GM23338 (cell line): ENCODE measurements around the gene OR6C6. TPM values are rescaled to one million over a fixed set of nuclear protein-coding genes. Genes with fewer than 3 reads are reported as not detected.
"Not testable (repeated sequence)": the region's sequence is repeated elsewhere in the genome, so short reads cannot be mapped to it uniquely, and the experiment has no call there.

Source experiments
- ATAC-seq: fragments of 200-7000 bp; cut with Tn5 transposase; 3 replicates; pipeline ENCODE4 v1.9.1; 2020
- DNase-seq: peaks from one replicate; pipeline ENCODE4 v3.0.0-alpha.2; 2015; ENCODE audit warnings: low spot score
- H2AFZ ChIP-seq: fragments of 200-600 bp; sonication (generic); 2 replicates; pipeline ENCODE4 v1.8.0; 2016; ENCODE audit warnings: antibody characterized with exemption, mild to moderate bottlenecking, moderate library complexity
- H3F3A ChIP-seq: fragments of 200-600 bp; sonication (generic); replicated peaks from 2 replicates; pipeline ENCODE4 v1.8.0; 2017; ENCODE audit warnings: antibody characterized with exemption, mixed run types, low read depth
- H3K27ac ChIP-seq: fragments of 200-600 bp; sonication (generic); 2 replicates; pipeline ENCODE4 v1.6.1; 2016; ENCODE audit warnings: low read depth
- H3K27me3 ChIP-seq: fragments of 200-600 bp; sonication (generic); 2 replicates; pipeline ENCODE4 v1.8.0; 2016; ENCODE audit warnings: mild to moderate bottlenecking, mixed run types, moderate library complexity; ENCODE audit not compliant: insufficient read depth
- H3K36me3 ChIP-seq: fragments of 200-600 bp; sonication (generic); 2 replicates; pipeline ENCODE4 v1.8.0; 2016; ENCODE audit warnings: mild to moderate bottlenecking; ENCODE audit not compliant: insufficient read depth
- H3K4me1 ChIP-seq: fragments of 200-600 bp; sonication (generic); 2 replicates; pipeline ENCODE4 v1.8.0; 2016; ENCODE audit warnings: mild to moderate bottlenecking, moderate library complexity; ENCODE audit not compliant: insufficient read depth
- H3K4me2 ChIP-seq: fragments of 200-600 bp; sonication (generic); 2 replicates; pipeline ENCODE4 v1.7.1; 2017; ENCODE audit warnings: mixed run types
- H3K4me3 ChIP-seq: fragments of 200-600 bp; sonication (generic); 2 replicates; pipeline ENCODE4 v1.6.1; 2016; ENCODE audit warnings: mixed run types
- H3K79me2 ChIP-seq: fragments of 200-600 bp; sonication (generic); replicated peaks from 2 replicates; pipeline ENCODE4 v1.8.0; 2017; ENCODE audit warnings: mild to moderate bottlenecking; ENCODE audit not compliant: insufficient read depth
- H3K9me2 ChIP-seq: fragments of 200-600 bp; sonication (generic); 2 replicates; pipeline ENCODE4 v1.8.0; 2017; ENCODE audit not compliant: insufficient read depth
- H4K20me1 ChIP-seq: fragments of 200-600 bp; sonication (generic); replicated peaks from 2 replicates; pipeline ENCODE4 v1.8.0; 2017; ENCODE audit warnings: mild to moderate bottlenecking; ENCODE audit not compliant: insufficient read depth
- H3K27ac Mint-ChIP-seq: 2 replicates; pipeline ENCODE4 v1.8.0; 2020; ENCODE audit warnings: inconsistent platforms, mild to moderate bottlenecking, moderate library complexity, mixed read lengths
- H3K27me3 Mint-ChIP-seq: 3 replicates; pipeline ENCODE4 v1.8.0; 2022; ENCODE audit warnings: low read depth, mild to moderate bottlenecking, moderate library complexity, mixed read lengths, inconsistent platforms; ENCODE audit not compliant: insufficient read depth, poor library complexity
- H3K36me3 Mint-ChIP-seq: 3 replicates; pipeline ENCODE4 v1.8.0; 2021; ENCODE audit warnings: low read depth, mild to moderate bottlenecking, inconsistent platforms, moderate library complexity, mixed read lengths
- H3K4me1 Mint-ChIP-seq: 3 replicates; pipeline ENCODE4 v1.8.0; 2020; ENCODE audit warnings: mild to moderate bottlenecking, inconsistent platforms, mixed read lengths
- H3K4me3 Mint-ChIP-seq: 3 replicates; pipeline ENCODE4 v1.8.0; 2021; ENCODE audit warnings: moderate library complexity, mild to moderate bottlenecking, inconsistent platforms, mixed read lengths
- H3K9me3 Mint-ChIP-seq: 3 replicates; pipeline ENCODE4 v1.8.0; 2020; ENCODE audit warnings: moderate library complexity, mild to moderate bottlenecking, inconsistent platforms, mixed read lengths
- CREB1 ChIP-seq: fragments of 250-450 bp; sonication (Bioruptor Pico); IDR thresholded peaks from 2 replicates; pipeline ENCODE4 v1.5.0; 2020; ENCODE audit warnings: low read depth, mild to moderate bottlenecking, moderate library complexity
- EZH2 ChIP-seq: fragments of 200-600 bp; sonication (generic); IDR thresholded peaks from one replicate; pipeline ENCODE4 v1.8.0; 2017; ENCODE audit warnings: antibody characterized with exemption, mild to moderate bottlenecking, low read depth; ENCODE audit not compliant: unreplicated experiment
- EZH2phosphoT487 ChIP-seq: fragments of 200-600 bp; sonication (generic); IDR thresholded peaks from one replicate; pipeline ENCODE4 v1.8.1; 2018; ENCODE audit warnings: antibody characterized with exemption; ENCODE audit not compliant: unreplicated experiment
- JUNB ChIP-seq: IDR thresholded peaks from one replicate; pipeline ENCODE4 v1.6.1; 2016; ENCODE audit warnings: antibody characterized with exemption; ENCODE audit not compliant: unreplicated experiment
- POLR2AphosphoS5 ChIP-seq: IDR thresholded peaks from 2 replicates; pipeline ENCODE4 v1.6.1; 2016; ENCODE audit warnings: antibody characterized with exemption, low read depth
- polyA plus RNA-seq: library from polyadenylated mRNA; unstranded; fragments of >200 nt; fragmentation: Nextera tagmentation; extraction: Ambion mirVana; gene quantifications from 2 replicates; pipeline ENCODE4 v1.2.1, GENCODE V29; 2016
- total RNA-seq: library from RNA; depleted of rRNA; stranded (reverse); fragments of >200 nt; shearing (Covaris generic); gene quantifications from 2 replicates; pipeline ENCODE4 v1.2.3, GENCODE V29; 2014
- TF ChIP-seq, protein P1 (sequence below): IDR thresholded peaks from 2 replicates; pipeline ENCODE4 v1.6.1; 2016; ENCODE audit warnings: antibody characterized with exemption
- TF ChIP-seq, protein P2 (sequence below): IDR thresholded peaks from one replicate; pipeline ENCODE4 v1.6.1; 2018; ENCODE audit warnings: antibody characterized with exemption; ENCODE audit not compliant: unreplicated experiment
- TF ChIP-seq, protein P3 (sequence below): fragments of 250-450 bp; sonication (Bioruptor Pico); IDR thresholded peaks from 2 replicates; pipeline ENCODE4 v1.5.0; 2020; ENCODE audit warnings: mild to moderate bottlenecking, moderate library complexity

Gene OR6C6
- total and polyA plus RNA-seq, 2 experiments from 2014 or later = not detected

DNA sequence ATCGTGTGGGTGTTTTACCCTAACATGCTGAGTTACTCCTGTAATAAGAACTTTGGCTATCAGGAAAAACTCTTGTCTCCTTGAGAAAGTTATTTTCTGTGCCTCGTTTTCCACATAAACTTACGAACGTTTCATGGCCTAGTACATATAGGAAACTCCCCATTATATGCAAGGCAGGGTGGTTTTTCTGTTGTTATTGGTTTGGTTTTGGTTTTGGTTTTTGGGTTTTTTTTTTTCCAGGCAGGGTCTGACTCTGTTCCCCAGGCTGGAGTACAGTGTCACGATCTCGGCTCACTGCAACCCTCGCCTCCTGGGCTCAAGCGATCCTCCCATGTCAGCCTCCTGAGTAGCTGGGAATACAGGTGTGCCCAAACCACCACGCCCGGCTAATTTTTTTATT is 39.6 kb upstream of the OR6C6 start (continued):
- TF ChIP-seq JUNB = no peak
- TF ChIP-seq, protein P1, sequence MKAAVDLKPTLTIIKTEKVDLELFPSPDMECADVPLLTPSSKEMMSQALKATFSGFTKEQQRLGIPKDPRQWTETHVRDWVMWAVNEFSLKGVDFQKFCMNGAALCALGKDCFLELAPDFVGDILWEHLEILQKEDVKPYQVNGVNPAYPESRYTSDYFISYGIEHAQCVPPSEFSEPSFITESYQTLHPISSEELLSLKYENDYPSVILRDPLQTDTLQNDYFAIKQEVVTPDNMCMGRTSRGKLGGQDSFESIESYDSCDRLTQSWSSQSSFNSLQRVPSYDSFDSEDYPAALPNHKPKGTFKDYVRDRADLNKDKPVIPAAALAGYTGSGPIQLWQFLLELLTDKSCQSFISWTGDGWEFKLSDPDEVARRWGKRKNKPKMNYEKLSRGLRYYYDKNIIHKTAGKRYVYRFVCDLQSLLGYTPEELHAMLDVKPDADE = no peak

DNA sequence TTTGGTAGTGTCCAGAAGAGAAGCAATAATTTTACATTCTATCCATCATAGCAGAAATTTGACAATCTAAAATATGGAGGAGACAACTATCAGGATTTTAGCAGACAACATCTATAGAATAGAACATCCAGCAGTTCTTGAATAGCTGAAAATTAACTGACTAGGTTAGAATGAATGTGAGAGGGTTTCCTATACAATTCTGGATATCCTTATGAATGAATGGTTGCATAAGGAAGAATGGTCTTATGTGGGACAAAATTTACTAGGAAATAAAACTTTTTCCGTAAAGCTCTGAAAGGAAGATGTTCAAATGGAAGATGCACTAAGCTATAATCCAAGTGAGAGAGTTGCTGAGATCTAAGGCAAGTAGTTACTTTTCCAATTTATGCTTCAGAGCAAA is 34.1 kb upstream of the OR6C6 start, which contains the start of gene OR6C3:
Gene OR6C3, plus strand, starts transcription at position 301 of the 400 bp plus-strand sequence. CDS start 955 bp downstream, outside the sequence.
- DNase-seq = no peak
- H3K27me3 ChIP-seq = no peaks in the 10 kb centered on the region
- ATAC-seq = no peak
- H3K4me3 Mint-ChIP-seq = no peak within 1 kb of the TSS
- H3K79me2 ChIP-seq = no peaks in the 10 kb centered on the region
- no peak within 1 kb of the TSS for H3K27ac Mint-ChIP-seq
- H3K27ac ChIP-seq = no peak within 1 kb of the TSS
- peaks cover 2% of the 10 kb centered on the region for H3K27me3 Mint-ChIP-seq
- H2AFZ ChIP-seq = no peak within 1 kb of the TSS
- H3K36me3 Mint-ChIP-seq = no peaks in the 10 kb centered on the region
- H3F3A ChIP-seq = no peaks in the 10 kb centered on the region
- peaks cover 5% of the 10 kb centered on the region; the same call in 1 of the 2 replicates for H3K4me1 ChIP-seq
- TF ChIP-seq POLR2AphosphoS5 (no peak), EZH2phosphoT487 (no peak), EZH2 (no peak), CREB1 (CRISPR knock-in tag) (no peak)
- TF ChIP-seq, protein P2, sequence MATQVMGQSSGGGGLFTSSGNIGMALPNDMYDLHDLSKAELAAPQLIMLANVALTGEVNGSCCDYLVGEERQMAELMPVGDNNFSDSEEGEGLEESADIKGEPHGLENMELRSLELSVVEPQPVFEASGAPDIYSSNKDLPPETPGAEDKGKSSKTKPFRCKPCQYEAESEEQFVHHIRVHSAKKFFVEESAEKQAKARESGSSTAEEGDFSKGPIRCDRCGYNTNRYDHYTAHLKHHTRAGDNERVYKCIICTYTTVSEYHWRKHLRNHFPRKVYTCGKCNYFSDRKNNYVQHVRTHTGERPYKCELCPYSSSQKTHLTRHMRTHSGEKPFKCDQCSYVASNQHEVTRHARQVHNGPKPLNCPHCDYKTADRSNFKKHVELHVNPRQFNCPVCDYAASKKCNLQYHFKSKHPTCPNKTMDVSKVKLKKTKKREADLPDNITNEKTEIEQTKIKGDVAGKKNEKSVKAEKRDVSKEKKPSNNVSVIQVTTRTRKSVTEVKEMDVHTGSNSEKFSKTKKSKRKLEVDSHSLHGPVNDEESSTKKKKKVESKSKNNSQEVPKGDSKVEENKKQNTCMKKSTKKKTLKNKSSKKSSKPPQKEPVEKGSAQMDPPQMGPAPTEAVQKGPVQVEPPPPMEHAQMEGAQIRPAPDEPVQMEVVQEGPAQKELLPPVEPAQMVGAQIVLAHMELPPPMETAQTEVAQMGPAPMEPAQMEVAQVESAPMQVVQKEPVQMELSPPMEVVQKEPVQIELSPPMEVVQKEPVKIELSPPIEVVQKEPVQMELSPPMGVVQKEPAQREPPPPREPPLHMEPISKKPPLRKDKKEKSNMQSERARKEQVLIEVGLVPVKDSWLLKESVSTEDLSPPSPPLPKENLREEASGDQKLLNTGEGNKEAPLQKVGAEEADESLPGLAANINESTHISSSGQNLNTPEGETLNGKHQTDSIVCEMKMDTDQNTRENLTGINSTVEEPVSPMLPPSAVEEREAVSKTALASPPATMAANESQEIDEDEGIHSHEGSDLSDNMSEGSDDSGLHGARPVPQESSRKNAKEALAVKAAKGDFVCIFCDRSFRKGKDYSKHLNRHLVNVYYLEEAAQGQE = no peak
- TF ChIP-seq, protein P3, sequence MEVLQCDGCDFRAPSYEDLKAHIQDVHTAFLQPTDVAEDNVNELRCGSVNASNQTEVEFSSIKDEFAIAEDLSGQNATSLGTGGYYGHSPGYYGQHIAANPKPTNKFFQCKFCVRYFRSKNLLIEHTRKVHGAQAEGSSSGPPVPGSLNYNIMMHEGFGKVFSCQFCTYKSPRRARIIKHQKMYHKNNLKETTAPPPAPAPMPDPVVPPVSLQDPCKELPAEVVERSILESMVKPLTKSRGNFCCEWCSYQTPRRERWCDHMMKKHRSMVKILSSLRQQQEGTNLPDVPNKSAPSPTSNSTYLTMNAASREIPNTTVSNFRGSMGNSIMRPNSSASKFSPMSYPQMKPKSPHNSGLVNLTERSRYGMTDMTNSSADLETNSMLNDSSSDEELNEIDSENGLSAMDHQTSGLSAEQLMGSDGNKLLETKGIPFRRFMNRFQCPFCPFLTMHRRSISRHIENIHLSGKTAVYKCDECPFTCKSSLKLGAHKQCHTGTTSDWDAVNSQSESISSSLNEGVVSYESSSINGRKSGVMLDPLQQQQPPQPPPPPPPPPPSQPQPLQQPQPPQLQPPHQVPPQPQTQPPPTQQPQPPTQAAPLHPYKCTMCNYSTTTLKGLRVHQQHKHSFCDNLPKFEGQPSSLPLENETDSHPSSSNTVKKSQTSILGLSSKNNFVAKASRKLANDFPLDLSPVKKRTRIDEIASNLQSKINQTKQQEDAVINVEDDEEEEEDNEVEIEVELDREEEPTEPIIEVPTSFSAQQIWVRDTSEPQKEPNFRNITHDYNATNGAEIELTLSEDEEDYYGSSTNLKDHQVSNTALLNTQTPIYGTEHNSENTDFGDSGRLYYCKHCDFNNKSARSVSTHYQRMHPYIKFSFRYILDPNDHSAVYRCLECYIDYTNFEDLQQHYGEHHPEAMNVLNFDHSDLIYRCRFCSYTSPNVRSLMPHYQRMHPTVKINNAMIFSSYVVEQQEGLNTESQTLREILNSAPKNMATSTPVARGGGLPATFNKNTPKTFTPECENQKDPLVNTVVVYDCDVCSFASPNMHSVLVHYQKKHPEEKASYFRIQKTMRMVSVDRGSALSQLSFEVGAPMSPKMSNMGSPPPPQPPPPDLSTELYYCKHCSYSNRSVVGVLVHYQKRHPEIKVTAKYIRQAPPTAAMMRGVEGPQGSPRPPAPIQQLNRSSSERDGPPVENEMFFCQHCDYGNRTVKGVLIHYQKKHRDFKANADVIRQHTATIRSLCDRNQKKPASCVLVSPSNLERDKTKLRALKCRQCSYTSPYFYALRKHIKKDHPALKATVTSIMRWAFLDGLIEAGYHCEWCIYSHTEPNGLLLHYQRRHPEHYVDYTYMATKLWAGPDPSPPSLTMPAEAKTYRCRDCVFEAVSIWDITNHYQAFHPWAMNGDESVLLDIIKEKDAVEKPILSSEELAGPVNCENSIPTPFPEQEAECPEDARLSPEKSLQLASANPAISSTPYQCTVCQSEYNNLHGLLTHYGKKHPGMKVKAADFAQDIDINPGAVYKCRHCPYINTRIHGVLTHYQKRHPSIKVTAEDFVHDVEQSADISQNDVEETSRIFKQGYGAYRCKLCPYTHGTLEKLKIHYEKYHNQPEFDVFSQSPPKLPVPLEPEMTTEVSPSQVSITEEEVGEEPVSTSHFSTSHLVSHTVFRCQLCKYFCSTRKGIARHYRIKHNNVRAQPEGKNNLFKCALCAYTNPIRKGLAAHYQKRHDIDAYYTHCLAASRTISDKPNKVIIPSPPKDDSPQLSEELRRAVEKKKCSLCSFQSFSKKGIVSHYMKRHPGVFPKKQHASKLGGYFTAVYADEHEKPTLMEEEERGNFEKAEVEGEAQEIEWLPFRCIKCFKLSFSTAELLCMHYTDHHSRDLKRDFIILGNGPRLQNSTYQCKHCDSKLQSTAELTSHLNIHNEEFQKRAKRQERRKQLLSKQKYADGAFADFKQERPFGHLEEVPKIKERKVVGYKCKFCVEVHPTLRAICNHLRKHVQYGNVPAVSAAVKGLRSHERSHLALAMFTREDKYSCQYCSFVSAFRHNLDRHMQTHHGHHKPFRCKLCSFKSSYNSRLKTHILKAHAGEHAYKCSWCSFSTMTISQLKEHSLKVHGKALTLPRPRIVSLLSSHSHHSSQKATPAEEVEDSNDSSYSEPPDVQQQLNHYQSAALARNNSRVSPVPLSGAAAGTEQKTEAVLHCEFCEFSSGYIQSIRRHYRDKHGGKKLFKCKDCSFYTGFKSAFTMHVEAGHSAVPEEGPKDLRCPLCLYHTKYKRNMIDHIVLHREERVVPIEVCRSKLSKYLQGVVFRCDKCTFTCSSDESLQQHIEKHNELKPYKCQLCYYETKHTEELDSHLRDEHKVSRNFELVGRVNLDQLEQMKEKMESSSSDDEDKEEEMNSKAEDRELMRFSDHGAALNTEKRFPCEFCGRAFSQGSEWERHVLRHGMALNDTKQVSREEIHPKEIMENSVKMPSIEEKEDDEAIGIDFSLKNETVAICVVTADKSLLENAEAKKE (CRISPR knock-in tag) = no peak
- no peak within 1 kb of the TSS for H3K4me2 ChIP-seq
- H3K9me2 ChIP-seq = peaks cover 11% of the 10 kb centered on the region; the same call in 1 of the 2 replicates
- no peak within 1 kb of the TSS for H3K4me3 ChIP-seq
- peaks cover 16% of the 10 kb centered on the region for H3K4me1 Mint-ChIP-seq
- no peaks in the 10 kb centered on the region for H4K20me1 ChIP-seq
- H3K36me3 ChIP-seq = no peaks in the 10 kb centered on the region
- no peaks in the 10 kb centered on the region for H3K9me3 Mint-ChIP-seq

DNA sequence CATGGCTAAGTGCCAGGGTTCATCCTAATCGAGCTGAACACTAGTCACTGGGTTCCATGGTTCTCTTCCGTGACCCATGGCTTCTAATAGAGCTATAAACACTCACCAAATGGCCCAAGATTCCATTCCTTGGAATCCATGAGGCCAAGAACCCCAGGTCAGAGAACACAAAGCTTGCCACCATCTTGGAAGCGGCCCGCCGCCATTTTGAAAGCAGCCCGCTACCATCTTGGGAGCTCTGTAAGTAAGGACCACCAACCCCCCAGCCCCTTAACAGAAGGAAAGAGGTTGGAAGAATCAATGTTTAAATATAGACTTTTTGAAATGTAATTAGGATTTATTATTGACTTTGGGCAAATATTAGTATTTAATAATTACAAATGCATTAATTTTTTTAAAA is 29.4 kb upstream of the OR6C6 start:
- H4K20me1 ChIP-seq, H3K4me1 ChIP-seq, H3F3A ChIP-seq, H2AFZ ChIP-seq, H3K36me3 ChIP-seq, H3K4me1 Mint-ChIP-seq, H3K4me3 Mint-ChIP-seq, ATAC-seq, DNase-seq, H3K36me3 Mint-ChIP-seq, H3K4me2 ChIP-seq, H3K27me3 Mint-ChIP-seq, H3K27me3 ChIP-seq, H3K9me3 Mint-ChIP-seq, H3K27ac ChIP-seq, H3K27ac Mint-ChIP-seq, H3K79me2 ChIP-seq, H3K4me3 ChIP-seq: not testable (repeated sequence)
- H3K9me2 ChIP-seq = peaks cover 15% of the 10 kb centered on the region; the same call in 1 of the 2 replicates
